A673 (cell line): ENCODE results near the gene CCN6.

Experiments used
- CTCF ChIP-seq: fragments of 300-800, 200-600 bp; sonication (generic); conservative IDR thresholded peaks from 2 replicates; pipeline ENCODE4 v1.5.1; 2017; ENCODE audit warnings: low read depth, mild to moderate bottlenecking, antibody characterized with exemption, low read length, moderate library complexity, mixed read lengths
- EZH2 ChIP-seq: fragments of 200-600 bp; sonication (generic); IDR thresholded peaks from 2 replicates; pipeline ENCODE4 v1.6.1; 2017; ENCODE audit warnings: borderline replicate concordance, low read depth, mild to moderate bottlenecking, mixed read lengths, antibody characterized with exemption, low read length; ENCODE audit not compliant: poor library complexity, severe bottlenecking

- TF ChIP-seq CTCF (no peak), EZH2 (no peak)
Observed at GRCh38 chr6:112005013-112005371, 48.9 kb upstream of the CCN6 start.
